ENCODE results near the gene PIP5KL1.

PIP5KL1 gene

DNA sequence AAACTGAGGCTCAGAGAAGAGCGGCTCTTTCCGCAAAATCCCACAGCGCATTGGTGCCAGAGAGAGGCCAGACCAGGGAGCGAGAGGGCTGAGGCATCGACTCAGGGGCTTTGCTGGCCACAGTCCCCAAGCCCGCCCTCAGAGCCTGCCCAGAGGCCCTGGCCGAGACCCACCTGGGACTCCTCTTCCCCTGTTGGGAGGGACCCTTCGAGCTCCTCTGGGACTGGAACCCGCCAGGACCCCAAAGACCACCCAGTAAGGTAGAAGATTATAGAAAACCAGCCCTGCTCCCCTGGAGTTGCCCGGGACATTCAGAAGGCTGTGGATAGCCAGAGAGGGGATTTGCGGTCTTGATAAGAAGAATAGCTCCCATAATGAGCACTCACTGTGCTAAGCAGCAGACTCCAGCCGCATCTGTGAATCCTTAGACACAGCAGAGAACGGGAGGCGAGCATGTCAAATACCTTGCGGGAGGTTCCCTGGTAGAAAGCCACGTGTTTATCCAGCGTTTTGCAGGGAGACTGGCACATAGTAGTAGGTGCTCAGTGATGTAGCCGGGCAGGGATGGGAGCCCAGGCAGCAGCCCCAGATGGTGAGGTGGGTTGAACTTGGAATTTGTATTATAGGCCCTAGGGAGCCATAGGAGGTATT lies 52.5 kb downstream of the PIP5KL1 start:
- Histone ChIP-seq H3K27me3 (ENCODE audit: insufficient read depth, low read length, poor library complexity, severe bottlenecking) (no peaks in the 10 kb centered on the region), H3K4me1 (ENCODE audit: insufficient read depth, low read length, poor library complexity, severe bottlenecking) (no peaks in the 10 kb centered on the region), H3K79me2 (ENCODE audit: insufficient read depth, low read length) (no peaks in the 10 kb centered on the region), H3K9ac (ENCODE audit: low read depth, low read length, poor library complexity, severe bottlenecking) (no peak overlapping the region), H3K9me3 (ENCODE audit: insufficient read depth, low read depth, low read length) (no peaks in the 10 kb centered on the region), H3F3A (ENCODE audit: low read depth) (no peaks in the 10 kb centered on the region), H3K9me2 (replicated peaks; ENCODE audit: low read depth, low read length) (no peaks in the 10 kb centered on the region), H3K4me2 (ENCODE audit: low read depth, low read length, poor library complexity, severe bottlenecking) (no peak overlapping the region), H3K4me3 (ENCODE audit: low read length, poor library complexity, severe bottlenecking) (no peak overlapping the region), H4K20me1 (ENCODE audit: insufficient read depth, low read length, poor library complexity, severe bottlenecking) (no peaks in the 10 kb centered on the region), H2AFZ (ENCODE audit: low read length) (no peak overlapping the region), H3K36me3 (ENCODE audit: insufficient read depth, low read length) (no peaks in the 10 kb centered on the region)
- TF ChIP-seq, protein P1, sequence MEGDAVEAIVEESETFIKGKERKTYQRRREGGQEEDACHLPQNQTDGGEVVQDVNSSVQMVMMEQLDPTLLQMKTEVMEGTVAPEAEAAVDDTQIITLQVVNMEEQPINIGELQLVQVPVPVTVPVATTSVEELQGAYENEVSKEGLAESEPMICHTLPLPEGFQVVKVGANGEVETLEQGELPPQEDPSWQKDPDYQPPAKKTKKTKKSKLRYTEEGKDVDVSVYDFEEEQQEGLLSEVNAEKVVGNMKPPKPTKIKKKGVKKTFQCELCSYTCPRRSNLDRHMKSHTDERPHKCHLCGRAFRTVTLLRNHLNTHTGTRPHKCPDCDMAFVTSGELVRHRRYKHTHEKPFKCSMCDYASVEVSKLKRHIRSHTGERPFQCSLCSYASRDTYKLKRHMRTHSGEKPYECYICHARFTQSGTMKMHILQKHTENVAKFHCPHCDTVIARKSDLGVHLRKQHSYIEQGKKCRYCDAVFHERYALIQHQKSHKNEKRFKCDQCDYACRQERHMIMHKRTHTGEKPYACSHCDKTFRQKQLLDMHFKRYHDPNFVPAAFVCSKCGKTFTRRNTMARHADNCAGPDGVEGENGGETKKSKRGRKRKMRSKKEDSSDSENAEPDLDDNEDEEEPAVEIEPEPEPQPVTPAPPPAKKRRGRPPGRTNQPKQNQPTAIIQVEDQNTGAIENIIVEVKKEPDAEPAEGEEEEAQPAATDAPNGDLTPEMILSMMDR (conservative IDR thresholded peaks at IDR 0.05; ENCODE audit: low read length): no peak
- TF ChIP-seq EZH2phosphoT487 (IDR thresholded peaks at IDR 0.05; ENCODE audit: borderline replicate concordance): no peak

GRCh38 chr9:127877566-127877998 lies 53.0 kb downstream of the PIP5KL1 start, which contains the start of gene AK1:
Gene AK1 (minus strand): TSS chr9:127877675. CDS start chr9:127874617, 3,058 bp downstream.
- Histone ChIP-seq H3K36me3 (ENCODE audit: insufficient read depth, low read length) (no peaks in the 10 kb centered on the region), H3K27me3 (ENCODE audit: insufficient read depth, low read length, poor library complexity, severe bottlenecking) (no peaks in the 10 kb centered on the region), H3K9me3 (ENCODE audit: insufficient read depth, low read depth, low read length) (no peaks in the 10 kb centered on the region), H3K9me2 (replicated peaks; ENCODE audit: low read depth, low read length) (no peaks in the 10 kb centered on the region), H3K4me2 (ENCODE audit: low read depth, low read length, poor library complexity, severe bottlenecking) (no peak within 1 kb of the TSS), H3K4me3 (ENCODE audit: low read length, poor library complexity, severe bottlenecking) (no peak within 1 kb of the TSS), H3K4me1 (ENCODE audit: insufficient read depth, low read length, poor library complexity, severe bottlenecking) (no peaks in the 10 kb centered on the region), H2AFZ (ENCODE audit: low read length) (no peak within 1 kb of the TSS), H4K20me1 (ENCODE audit: insufficient read depth, low read length, poor library complexity, severe bottlenecking) (no peaks in the 10 kb centered on the region), H3K79me2 (ENCODE audit: insufficient read depth, low read length) (no peaks in the 10 kb centered on the region), H3K9ac (ENCODE audit: low read depth, low read length, poor library complexity, severe bottlenecking) (no peak within 1 kb of the TSS), H3F3A (ENCODE audit: low read depth) (no peaks in the 10 kb centered on the region)
- no peak for TF ChIP-seq EZH2phosphoT487 (IDR thresholded peaks at IDR 0.05; ENCODE audit: borderline replicate concordance)
- TF ChIP-seq, protein P1 (conservative IDR thresholded peaks at IDR 0.05; ENCODE audit: low read length): no peak

DNA sequence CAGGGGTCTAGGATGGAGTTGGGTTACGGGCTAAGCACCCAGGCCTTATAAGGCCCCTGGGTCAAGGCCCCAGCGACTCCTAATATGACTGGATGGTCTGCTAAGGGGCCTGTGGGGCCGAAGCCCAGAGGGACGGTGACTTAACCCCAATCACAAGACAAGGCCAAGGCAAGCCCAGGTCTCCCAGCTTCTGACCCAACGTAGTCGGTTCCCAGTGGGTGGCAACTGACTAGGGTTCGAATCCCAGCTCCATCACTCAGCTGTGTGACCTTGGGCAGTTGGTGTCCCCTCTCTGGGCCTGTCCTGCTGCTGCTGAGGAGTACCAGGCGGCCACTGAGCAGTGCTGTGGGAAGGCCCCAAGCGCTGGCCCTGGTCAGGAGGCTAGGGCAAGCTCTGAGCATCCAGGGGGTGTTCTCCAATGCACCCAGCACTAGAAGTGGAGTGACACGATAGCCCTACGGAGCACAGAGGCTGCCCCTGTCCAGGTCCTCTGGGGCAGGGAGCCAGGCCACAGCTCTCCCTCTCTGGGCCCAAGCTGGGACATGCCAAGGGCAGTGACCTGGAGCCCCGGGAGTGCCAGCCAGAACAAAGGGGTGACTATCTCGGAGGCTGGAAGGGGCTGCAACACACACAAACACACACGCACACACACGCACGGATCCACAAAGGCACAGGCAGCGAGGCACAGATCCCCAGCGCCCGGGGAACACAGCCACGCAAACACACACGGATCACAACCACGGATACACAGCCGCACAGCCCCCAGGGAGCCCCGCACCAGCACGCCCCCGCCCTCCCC lies 53.6 kb downstream of the PIP5KL1 start:
- TF ChIP-seq EZH2phosphoT487 (IDR thresholded peaks at IDR 0.05; ENCODE audit: borderline replicate concordance): no peak
- TF ChIP-seq, protein P1 (conservative IDR thresholded peaks at IDR 0.05; ENCODE audit: low read length): no peak
- Histone ChIP-seq H3K4me2 (ENCODE audit: low read depth, low read length, poor library complexity, severe bottlenecking) (no peak overlapping the region), H3K27me3 (ENCODE audit: insufficient read depth, low read length, poor library complexity, severe bottlenecking) (no peaks in the 10 kb centered on the region), H3K79me2 (ENCODE audit: insufficient read depth, low read length) (no peaks in the 10 kb centered on the region), H2AFZ (ENCODE audit: low read length) (no peak overlapping the region), H3F3A (ENCODE audit: low read depth) (no peaks in the 10 kb centered on the region), H3K4me3 (ENCODE audit: low read length, poor library complexity, severe bottlenecking) (no peak overlapping the region), H4K20me1 (ENCODE audit: insufficient read depth, low read length, poor library complexity, severe bottlenecking) (no peaks in the 10 kb centered on the region), H3K9me3 (ENCODE audit: insufficient read depth, low read depth, low read length) (no peaks in the 10 kb centered on the region), H3K4me1 (ENCODE audit: insufficient read depth, low read length, poor library complexity, severe bottlenecking) (no peaks in the 10 kb centered on the region), H3K9me2 (replicated peaks; ENCODE audit: low read depth, low read length) (no peaks in the 10 kb centered on the region), H3K36me3 (ENCODE audit: insufficient read depth, low read length) (no peaks in the 10 kb centered on the region), H3K9ac (ENCODE audit: low read depth, low read length, poor library complexity, severe bottlenecking) (no peak overlapping the region)
